Erythroblast (primary cell): ENCODE measurements around the gene LRPPRC.

Source experiments
- GATA1 ChIP-seq: IDR thresholded peaks from 2 replicates; pipeline ENCODE4 v1.6.1; 2011; ENCODE audit warnings: low read depth, mild to moderate bottlenecking, control low read depth, low read length, moderate library complexity
- POLR2A ChIP-seq: IDR thresholded peaks from 2 replicates; pipeline ENCODE4 v1.6.1; 2011; ENCODE audit warnings: mild to moderate bottlenecking, low read length

GRCh38 chr2:43845181-43845580, 150.6 kb downstream of the LRPPRC start:
- TF ChIP-seq POLR2A, result no peak
- no peak for TF ChIP-seq GATA1
